ENCODE results near the gene NNMT.

The NNMT gene

GRCh38 chr11:114282488-114282887 lies 13.7 kb upstream of the NNMT start:
- no peak for DNase-seq (ENCODE audit: extremely low read depth in 1 of 2, low read depth in 1 of 2)

- DNase-seq (ENCODE audit: extremely low read depth in 1 of 2, low read depth in 1 of 2): no peak
These were observed 12.8 kb upstream of the NNMT start for GRCh38 chr11:114283422-114283821.

GRCh38 chr11:114284021-114284420 lies 12.2 kb upstream of the NNMT start:
- DNase-seq (ENCODE audit: extremely low read depth in 1 of 2, low read depth in 1 of 2): no peak

GRCh38 chr11:114284914-114285313 lies 11.3 kb upstream of the NNMT start:
- no peak for DNase-seq (ENCODE audit: extremely low read depth in 1 of 2, low read depth in 1 of 2)

GRCh38 chr11:114285599-114285998 lies 10.6 kb upstream of the NNMT start:
- DNase-seq (ENCODE audit: extremely low read depth in 1 of 2, low read depth in 1 of 2): no peak

GRCh38 chr11:114286229-114286628 lies 10.0 kb upstream of the NNMT start:
- no peak for DNase-seq (ENCODE audit: extremely low read depth in 1 of 2, low read depth in 1 of 2)

GRCh38 chr11:114287154-114287553 lies 9.0 kb upstream of the NNMT start:
- no peak for DNase-seq (ENCODE audit: extremely low read depth in 1 of 2, low read depth in 1 of 2)

GRCh38 chr11:114288136-114288535 lies 8.1 kb upstream of the NNMT start:
- no peak for DNase-seq (ENCODE audit: extremely low read depth in 1 of 2, low read depth in 1 of 2)

- DNase-seq (ENCODE audit: extremely low read depth in 1 of 2, low read depth in 1 of 2): no peak
These were observed 6.4 kb upstream of the NNMT start for GRCh38 chr11:114289779-114290178.

GRCh38 chr11:114290503-114291235 lies 5.5 kb upstream of the NNMT start:
- DNase-seq (ENCODE audit: extremely low read depth in 1 of 2, low read depth in 1 of 2): no peak

GRCh38 chr11:114291381-114291780 lies 4.8 kb upstream of the NNMT start:
- no peak for DNase-seq (ENCODE audit: extremely low read depth in 1 of 2, low read depth in 1 of 2)

- DNase-seq (ENCODE audit: extremely low read depth in 1 of 2, low read depth in 1 of 2): no peak
These were observed 4.1 kb upstream of the NNMT start for GRCh38 chr11:114291842-114292680.

GRCh38 chr11:114293201-114293711 lies 2.9 kb upstream of the NNMT start:
- DNase-seq (ENCODE audit: extremely low read depth in 1 of 2, low read depth in 1 of 2): no peak

GRCh38 chr11:114296605-114297372 lies 590 bp downstream of the NNMT start:
- DNase-seq (ENCODE audit: extremely low read depth in 1 of 2, low read depth in 1 of 2): no peak

GRCh38 chr11:114297806-114298709 lies 1.9 kb downstream of the NNMT start:
- no peak for DNase-seq (ENCODE audit: extremely low read depth in 1 of 2, low read depth in 1 of 2)

GRCh38 chr11:114298710-114299109 lies 2.5 kb downstream of the NNMT start:
- DNase-seq (ENCODE audit: extremely low read depth in 1 of 2, low read depth in 1 of 2): no peak

- DNase-seq (ENCODE audit: extremely low read depth in 1 of 2, low read depth in 1 of 2): no peak
These were observed 4.9 kb downstream of the NNMT start for GRCh38 chr11:114301088-114301487.

- DNase-seq (ENCODE audit: extremely low read depth in 1 of 2, low read depth in 1 of 2): no peak
These were observed 5.7 kb downstream of the NNMT start for GRCh38 chr11:114301927-114302326.

GRCh38 chr11:114302663-114303062 lies 6.5 kb downstream of the NNMT start:
- DNase-seq (ENCODE audit: extremely low read depth in 1 of 2, low read depth in 1 of 2): no peak

GRCh38 chr11:114304065-114304464 lies 7.9 kb downstream of the NNMT start:
- DNase-seq (ENCODE audit: extremely low read depth in 1 of 2, low read depth in 1 of 2): no peak

All from activated CD8-positive, alpha-beta memory T cell treated with anti-CD3 and anti-CD28 coated beads for 1 hour (primary cell).